Upper lobe of right lung (tissue), 1 donor: Measurements from ENCODE around the gene NDUFAF2. TPM values are rescaled to one million over a fixed set of nuclear protein-coding genes. Genes with fewer than 3 reads are reported as not detected.
"Not testable (repeated sequence)": the region's sequence is repeated elsewhere in the genome, so short reads cannot be mapped to it uniquely, and the experiment has no call there.

Source experiments
- ATAC-seq: fragments of 200-7000 bp; cut with Tn5 transposase; one replicate; pipeline ENCODE4 v1.9.1; 2020; ENCODE audit warnings: mild to moderate bottlenecking, moderate library complexity
- DNase-seq: peaks from one replicate; pipeline ENCODE4 v3.0.0-alpha.2; 2020
- H3K27ac ChIP-seq: fragments of 200-600 bp; one replicate; pipeline ENCODE4 v1.8.0; 2022
- H3K27me3 ChIP-seq: fragments of 200-600 bp; one replicate; pipeline ENCODE4 v1.8.0; 2022; ENCODE audit warnings: mild to moderate bottlenecking
- H3K36me3 ChIP-seq: fragments of 200-600 bp; one replicate; pipeline ENCODE4 v1.8.0; 2022
- H3K4me1 ChIP-seq: fragments of 200-600 bp; one replicate; pipeline ENCODE4 v1.8.0; 2022
- H3K4me3 ChIP-seq: fragments of 200-600 bp; one replicate; pipeline ENCODE4 v1.8.0; 2022; ENCODE audit warnings: mild to moderate bottlenecking
- H3K9me3 ChIP-seq: fragments of 200-600 bp; one replicate; pipeline ENCODE4 v1.8.0; 2022
- CTCF ChIP-seq: fragments of 200-600 bp; IDR thresholded peaks from one replicate; pipeline ENCODE4 v1.8.0; 2022; ENCODE audit warnings: antibody characterized with exemption
- intact Hi-C: fragments of 100-400 bp; cut with DNase I; formaldehyde crosslinking; loops from one replicate; pipeline ENCODE4 v1.11.0; 2022
- total RNA-seq: library from RNA; stranded (reverse); fragmentation: NEBNext Ultra II Directional; extraction: Animal tissue kit (Norgen Biotek cat#: 25700); gene quantifications from one replicate; pipeline ENCODE4 v1.2.1, GENCODE V29; 2021
- donor health status: DM: no; HTN: yes; CAD: no; lungs with severe emphysema.

The NDUFAF2 gene
- total RNA-seq, 1 donor from 2014 or later = 17.9 TPM

DNA sequence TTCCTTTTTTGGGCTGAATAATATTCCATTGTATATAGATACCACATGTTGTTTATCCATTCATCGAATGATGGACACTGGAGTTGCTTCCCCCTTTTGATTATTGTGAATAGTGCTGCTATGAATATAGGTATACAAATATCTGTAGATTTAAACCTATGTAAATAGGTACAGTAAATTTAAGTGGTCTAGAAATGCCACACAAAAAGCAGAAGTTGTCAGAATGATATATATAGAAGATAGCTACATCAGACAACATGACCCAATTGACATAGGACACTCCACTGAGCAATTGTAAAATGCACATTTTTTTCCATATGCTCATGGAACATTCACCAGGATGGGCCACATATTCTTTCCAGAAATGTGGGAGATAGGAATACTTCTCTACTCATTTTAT is 139.7 kb downstream of the NDUFAF2 start:
- Histone ChIP-seq H3K9me3 (no peaks in the 10 kb centered on the region), H3K27ac (no peak overlapping the region), H3K4me1 (no peaks in the 10 kb centered on the region), H3K4me3 (no peak overlapping the region), H3K36me3 (no peaks in the 10 kb centered on the region), H3K27me3 (no peaks in the 10 kb centered on the region)
- ATAC-seq = no peak
- no peak for TF ChIP-seq CTCF
- intact Hi-C loops = no loop called here
- DNase-seq = no peak

- Histone ChIP-seq H3K4me3 (no peak overlapping the region), H3K27me3 (no peaks in the 10 kb centered on the region), H3K27ac (no peak overlapping the region), H3K36me3 (no peaks in the 10 kb centered on the region), H3K9me3 (no peaks in the 10 kb centered on the region), H3K4me1 (no peaks in the 10 kb centered on the region)
- DNase-seq = no peak
- intact Hi-C loops = no loop called here
- no peak for ATAC-seq
- TF ChIP-seq CTCF = no peak
Measured at GRCh38 chr5:61085885-61086284, 140.9 kb downstream of the NDUFAF2 start.

GRCh38 chr5:61087921-61088320 is 142.9 kb downstream of the NDUFAF2 start:
- TF ChIP-seq CTCF = no peak
- no peaks in the 10 kb centered on the region for H3K36me3 ChIP-seq
- no peak for ATAC-seq
- no peaks in the 10 kb centered on the region for H3K9me3 ChIP-seq
- no peak overlapping the region for H3K27ac ChIP-seq
- H3K27me3 ChIP-seq = no peaks in the 10 kb centered on the region
- DNase-seq = no peak
- H3K4me3 ChIP-seq = no peak overlapping the region
- no peaks in the 10 kb centered on the region for H3K4me1 ChIP-seq
- intact Hi-C loops = no loop called here

DNA sequence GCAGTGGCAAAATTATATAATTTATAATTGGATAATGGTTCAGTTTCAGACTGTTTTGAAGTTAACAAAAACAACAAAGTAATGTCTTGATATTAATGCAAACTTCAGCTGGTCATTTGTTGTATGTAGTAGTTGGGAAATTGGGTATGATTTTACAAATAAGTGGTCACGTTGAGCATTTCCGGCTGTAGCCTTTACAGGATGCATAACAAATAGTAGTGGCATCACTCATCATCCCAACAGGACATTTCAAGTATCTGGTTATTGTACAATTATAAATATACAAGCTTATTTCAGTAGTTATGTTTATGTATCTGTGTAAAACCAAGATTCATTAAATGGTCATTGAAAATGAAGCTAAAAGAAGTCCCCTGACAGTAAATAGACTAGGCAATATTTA is 144.3 kb downstream of the NDUFAF2 start:
- no peaks in the 10 kb centered on the region for H3K27me3 ChIP-seq
- ATAC-seq = no peak
- no peak overlapping the region for H3K27ac ChIP-seq
- no peak for DNase-seq
- H3K9me3 ChIP-seq = no peaks in the 10 kb centered on the region
- intact Hi-C loops = no loop called here
- no peaks in the 10 kb centered on the region for H3K4me1 ChIP-seq
- H3K36me3 ChIP-seq = no peaks in the 10 kb centered on the region
- no peak for TF ChIP-seq CTCF
- no peak overlapping the region for H3K4me3 ChIP-seq

GRCh38 chr5:61093046-61093771 is 148.2 kb downstream of the NDUFAF2 start:
- intact Hi-C loops, H3K36me3 ChIP-seq, H3K4me1 ChIP-seq, H3K4me3 ChIP-seq, H3K27me3 ChIP-seq, DNase-seq, H3K27ac ChIP-seq, ATAC-seq, H3K9me3 ChIP-seq: not testable (repeated sequence)

DNA sequence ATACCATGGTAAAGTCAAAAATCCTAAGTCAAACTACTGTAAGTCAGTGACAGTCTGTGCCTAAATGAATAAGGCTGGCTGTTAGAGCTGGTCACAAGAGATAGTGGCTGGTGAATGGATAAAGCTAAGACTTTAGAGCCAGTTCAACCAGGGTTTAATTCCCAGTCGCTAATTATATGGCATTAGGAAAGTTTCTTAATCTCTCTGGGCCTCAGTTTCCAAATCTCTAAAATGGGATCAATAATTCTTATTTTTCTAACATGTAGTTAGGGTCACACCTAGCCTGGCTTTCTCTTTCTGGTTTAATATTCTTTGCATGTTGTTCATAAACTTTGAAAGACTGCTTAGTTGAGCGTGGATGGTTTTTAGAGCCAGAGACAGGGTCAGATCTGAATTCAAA is 152.5 kb downstream of the NDUFAF2 start:
- no peak overlapping the region for H3K4me3 ChIP-seq
- no peaks in the 10 kb centered on the region for H3K27me3 ChIP-seq
- ATAC-seq (no peak), DNase-seq (no peak)
- intact Hi-C loops = no loop called here
- H3K27ac ChIP-seq = no peak overlapping the region
- TF ChIP-seq CTCF = no peak
- no peaks in the 10 kb centered on the region for H3K4me1 ChIP-seq
- no peaks in the 10 kb centered on the region for H3K36me3 ChIP-seq
- H3K9me3 ChIP-seq = no peaks in the 10 kb centered on the region
